GM12878 (cell line): ENCODE results near the gene PRC1. TPM values are rescaled to one million over a fixed set of nuclear protein-coding genes. Genes with fewer than 3 reads are reported as not detected.

ENCODE experiments used
- ATAC-seq: fragments of 200-7000 bp; cut with Tn5 transposase; 3 replicates; pipeline ENCODE4 v1.9.1; 2020; ENCODE audit warnings: mild to moderate bottlenecking, moderate library complexity
- BruUV-seq: library from RNA; stranded (reverse); fragments of 400-500 nt; replicated peaks from 2 replicates; lab custom pipeline; 2021; lab: Mats Ljungman, UMichigan
- CTCF ChIA-PET: fragments of 300-600 bp; sonication (Branson Sonifier 250); formaldehyde crosslinking; extraction: SDS; loops from one replicate; lab custom pipeline; 2021; ENCODE audit warnings: inconsistent platforms; lab: Yijun Ruan, JAX
- POLR2A ChIA-PET: fragments of 350-600 bp; formaldehyde crosslinking; extraction: SDS; loops from one replicate; lab custom pipeline; 2021; ENCODE audit warnings: inconsistent platforms; lab: Charles Lee
- RAD21 ChIA-PET: fragments of 300-600 bp; sonication (Branson Sonifier 250); formaldehyde crosslinking; loops from one replicate; lab custom pipeline; 2023; ENCODE audit warnings: antibody characterized with exemption; ENCODE audit not compliant: unreplicated experiment; lab: Charles Lee
- SMC1A ChIA-PET: fragments of 300-600 bp; sonication (Branson Sonifier 250); formaldehyde crosslinking; loops from one replicate; lab custom pipeline; 2023; ENCODE audit not compliant: unreplicated experiment, uncharacterized antibody; lab: Charles Lee
- DNase-seq: peaks from one replicate; pipeline ENCODE4 v3.0.0-alpha.2; 2011; ENCODE audit warnings: low read depth, low spot score
- FAIRE-seq: peaks from 3 replicates; lab custom pipeline; 2011; peaks lifted over from hg19 to GRCh38; lab: Jason Lieb, UNC
- H2AFZ ChIP-seq: 2 replicates; pipeline ENCODE4 v1.6.0; 2011; ENCODE audit warnings: low read depth, low read length, control low read depth; ENCODE audit not compliant: control insufficient read depth
- H3K27ac ChIP-seq: 2 replicates; pipeline ENCODE4 v1.5.1; 2011; ENCODE audit warnings: control low read depth; ENCODE audit not compliant: control insufficient read depth, insufficient read depth
- H3K27me3 ChIP-seq, 2 experiments: replicated peaks in 1 of 2; 2 replicates each; pipeline versions ENCODE4 v1.6.0 to v1.6.1; 2011; ENCODE audit warnings: low read length in 1 of 2; ENCODE audit not compliant: control insufficient read depth in 2 of 2, insufficient read depth in 2 of 2
- H3K36me3 ChIP-seq, 2 experiments: 2 replicates each; pipeline ENCODE4 v1.5.1; 2011; ENCODE audit warnings: low read length in 1 of 2; ENCODE audit not compliant: control insufficient read depth in 2 of 2, insufficient read depth in 2 of 2
- H3K4me1 ChIP-seq: 2 replicates; pipeline ENCODE4 v1.6.1; 2011; ENCODE audit warnings: mild to moderate bottlenecking, low read length, moderate library complexity, mixed read lengths; ENCODE audit not compliant: control insufficient read depth, insufficient read depth
- H3K4me2 ChIP-seq: 2 replicates; pipeline ENCODE4 v1.6.0; 2011; ENCODE audit warnings: control low read depth; ENCODE audit not compliant: control insufficient read depth, insufficient read depth
- H3K4me3 ChIP-seq: fragments of 200-600 bp; sonication (generic); 2 replicates; pipeline ENCODE4 v1.5.1; 2016
- H3K79me2 ChIP-seq: 2 replicates; pipeline ENCODE4 v1.6.0; 2011; ENCODE audit warnings: low read length; ENCODE audit not compliant: control insufficient read depth, insufficient read depth
- H3K9ac ChIP-seq: 2 replicates; pipeline ENCODE4 v1.8.0; 2011; ENCODE audit warnings: low read length, control low read depth, mixed read lengths; ENCODE audit not compliant: control insufficient read depth, insufficient read depth
- H3K9me3 ChIP-seq: replicated peaks from 3 replicates; pipeline ENCODE4 v1.5.1; 2011; ENCODE audit warnings: mild to moderate bottlenecking, low read length; ENCODE audit not compliant: control insufficient read depth, insufficient read depth
- H4K20me1 ChIP-seq: 2 replicates; pipeline ENCODE4 v1.6.0; 2011; ENCODE audit not compliant: control insufficient read depth, insufficient read depth
- CTCF ChIP-seq, 3 experiments: IDR thresholded peaks in 2 of 3; conservative IDR thresholded peaks in 1 of 3; 2 replicates each; pipeline ENCODE4 v1.5.1; 2011; ENCODE audit warnings: low read depth in 3 of 3, low read length in 3 of 3, mild to moderate bottlenecking in 3 of 3, control low read depth in 2 of 3, moderate library complexity in 2 of 3, inconsistent platforms in 1 of 3, mixed read lengths in 1 of 3; ENCODE audit not compliant: control insufficient read depth in 2 of 3, insufficient read depth in 1 of 3; ENCODE audit errors: extremely low read depth in 1 of 3
- IKZF1 ChIP-seq: fragments of 450-650 bp; conservative IDR thresholded peaks from 2 replicates; pipeline ENCODE4 v1.6.1; 2017; ENCODE audit warnings: antibody characterized with exemption, mild to moderate bottlenecking
- IRF4 ChIP-seq: IDR thresholded peaks from 2 replicates; pipeline ENCODE4 v1.6.1; 2011; ENCODE audit warnings: low read depth, low read length
- KLF5 ChIP-seq: fragments of 450-650 bp; IDR thresholded peaks from 2 replicates; pipeline ENCODE4 v1.6.1; 2014; ENCODE audit warnings: mild to moderate bottlenecking; ENCODE audit not compliant: partially characterized antibody
- NFIC ChIP-seq: IDR thresholded peaks from 2 replicates; pipeline ENCODE4 v1.6.1; 2012; ENCODE audit warnings: low read depth, mild to moderate bottlenecking, inconsistent platforms, low read length, moderate library complexity
- POLR2AphosphoS5 ChIP-seq: IDR thresholded peaks from 2 replicates; pipeline ENCODE4 v1.6.1; 2011; ENCODE audit warnings: mild to moderate bottlenecking, low read length, inconsistent platforms
- SPI1 ChIP-seq: IDR thresholded peaks from 2 replicates; pipeline ENCODE4 v1.6.1; 2011; ENCODE audit warnings: low read depth, mild to moderate bottlenecking, low read length, moderate library complexity, borderline replicate concordance; ENCODE audit not compliant: insufficient read depth
- SUPT20H ChIP-seq: IDR thresholded peaks from 2 replicates; pipeline ENCODE4 v1.6.1; 2011; ENCODE audit warnings: low read depth, mild to moderate bottlenecking, low read length, moderate library complexity, borderline replicate concordance; ENCODE audit not compliant: control insufficient read depth
- ZNF592 ChIP-seq: fragments of 450-650 bp; IDR thresholded peaks from 2 replicates; pipeline ENCODE4 v1.6.1; 2017; ENCODE audit warnings: mild to moderate bottlenecking, moderate library complexity
- WGBS: methylation state at CpG from one replicate; pipeline ENCODE4 v1.1.6; 2016; ENCODE audit warnings: low lambda C conversion rate; ENCODE audit not compliant: insufficient replicate concordance, insufficient coverage; ENCODE audit errors: missing lambda C conversion rate; 5-methylcytosine and 5-hydroxymethylcytosine counted together
- in situ Hi-C: fragments of 300-500 bp; cut with MboI; formaldehyde crosslinking; loops from 9 replicates; pipeline ENCODE4 v1.14.3; 2018; ENCODE audit warnings: mixed read lengths
- intact Hi-C: fragments of 100-400 bp; cut with micrococcal nuclease; formaldehyde crosslinking; loops from one replicate; pipeline ENCODE4 v1.14.2; 2022; ENCODE audit not compliant: unreplicated experiment
- polyA plus RNA-seq, 11 experiments: library from polyadenylated mRNA; depleted of rRNA in 4 of 11; unstranded in 6 of 11; stranded (reverse) in 5 of 11; fragments of >200 nt; fragmentation: Nextera tagmentation in 4 of 11; fragmentation: Illumina TruSeq in 1 of 11; extraction: Ambion mirVana in 4 of 11; extraction: Trizol in 1 of 11; gene quantifications; 1 replicate in 1 of 11; 2 replicates in 10 of 11; pipeline versions ENCODE4 v1.2.1 to v1.2.3, GENCODE V29; 2011 to 2016; ENCODE audit warnings: inconsistent platforms in 2 of 11, missing spikeins in 2 of 11, low read depth in 1 of 11
- total RNA-seq, 4 experiments: library from RNA; depleted of rRNA in 3 of 4; stranded (reverse); fragments of >200 nt in 3 of 4; fragmentation: Illumina TruSeq in 1 of 4; extraction: Trizol in 1 of 4; gene quantifications; 2 replicates each; pipeline versions ENCODE4 v1.2.1 to v1.2.3, GENCODE V29; 2013 to 2021

Gene PRC1
- total and polyA plus RNA-seq, 10 of the 15 experiments (the other 5 are each of a cell fraction or from before 2014, with no cell fraction given), result 100 to 241 (median 131) TPM

GRCh38 chr15:90998737-90999136 is 4.4 kb upstream of the PRC1 start:
- H3K27me3 ChIP-seq, result no peaks in the 10 kb centered on the region
- SMC1A ChIA-PET, result no interaction called here
- H3K79me2 ChIP-seq, result peaks cover 19% of the 10 kb centered on the region
- no peak overlapping the region for H3K4me3 ChIP-seq
- H3K27ac ChIP-seq, result no peak overlapping the region
- 89% methylated on average over 8 of the region's 8 CpGs for WGBS
- intact Hi-C loops, result no loop called here
- CTCF ChIA-PET, result no interaction called here
- in situ Hi-C loops, result loop anchor here (25.0 kb wide), 1 partner anchor 1989 kb away; no protein-coding TSS in a partner anchor
- no peak overlapping the region for H2AFZ ChIP-seq
- no peaks in the 10 kb centered on the region for H3K9me3 ChIP-seq
- no peak overlapping the region for H3K4me2 ChIP-seq
- DNase-seq (no peak), FAIRE-seq (no peak), ATAC-seq (no peak)
- no peak overlapping the region for H3K9ac ChIP-seq
- RAD21 ChIA-PET, result no interaction called here
- no peaks in the 10 kb centered on the region for H4K20me1 ChIP-seq
- no TSS peak for BruUV-seq
- no peak for TF ChIP-seq ZNF592
- TF ChIP-seq POLR2AphosphoS5, result no peak
- no peak for TF ChIP-seq CTCF (IDR thresholded peaks at IDR 0.05 in 2 of 3, conservative IDR thresholded peaks at IDR 0.05 in 1 of 3; ENCODE audit: control insufficient read depth in 2 of 3, extremely low read depth in 1 of 3, insufficient read depth in 1 of 3, low read depth in 3 of 3, low read length in 3 of 3)
- no peak for TF ChIP-seq IRF4
- TF ChIP-seq NFIC, result no peak
- no peak for TF ChIP-seq IKZF1
- TF ChIP-seq SUPT20H, result no peak
- no peak for TF ChIP-seq SPI1
- no peak for TF ChIP-seq KLF5
- H3K36me3 ChIP-seq, result peaks cover 5 to 9% of the 10 kb centered on the region in 2 experiments; a peak in 3 of 4 replicates
- no peaks in the 10 kb centered on the region for H3K4me1 ChIP-seq
- POLR2A ChIA-PET, result no interaction called here
